ENCODE data around the gene ABCC6.

DNA sequence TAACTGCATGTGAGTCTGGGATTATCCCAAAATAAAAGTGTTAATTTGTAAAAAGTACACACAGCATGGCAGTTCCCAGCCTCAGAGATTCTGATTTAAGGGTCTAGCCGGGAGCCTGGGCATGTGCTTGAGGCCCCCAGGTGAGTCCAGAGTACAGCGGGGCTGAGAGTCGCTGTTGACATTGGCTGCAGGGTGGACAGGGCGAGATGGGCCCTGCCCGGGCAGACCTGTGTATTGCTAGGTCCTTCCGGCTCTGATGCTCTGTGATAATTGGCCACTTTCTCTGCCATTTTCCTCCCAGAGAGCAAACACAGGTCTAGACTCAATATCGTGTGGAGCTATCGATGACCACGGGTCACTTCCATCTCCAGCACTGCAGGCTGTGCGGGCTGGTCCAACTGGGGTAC is 73.6 kb downstream of the ABCC6 start:
- TF ChIP-seq, protein P1, sequence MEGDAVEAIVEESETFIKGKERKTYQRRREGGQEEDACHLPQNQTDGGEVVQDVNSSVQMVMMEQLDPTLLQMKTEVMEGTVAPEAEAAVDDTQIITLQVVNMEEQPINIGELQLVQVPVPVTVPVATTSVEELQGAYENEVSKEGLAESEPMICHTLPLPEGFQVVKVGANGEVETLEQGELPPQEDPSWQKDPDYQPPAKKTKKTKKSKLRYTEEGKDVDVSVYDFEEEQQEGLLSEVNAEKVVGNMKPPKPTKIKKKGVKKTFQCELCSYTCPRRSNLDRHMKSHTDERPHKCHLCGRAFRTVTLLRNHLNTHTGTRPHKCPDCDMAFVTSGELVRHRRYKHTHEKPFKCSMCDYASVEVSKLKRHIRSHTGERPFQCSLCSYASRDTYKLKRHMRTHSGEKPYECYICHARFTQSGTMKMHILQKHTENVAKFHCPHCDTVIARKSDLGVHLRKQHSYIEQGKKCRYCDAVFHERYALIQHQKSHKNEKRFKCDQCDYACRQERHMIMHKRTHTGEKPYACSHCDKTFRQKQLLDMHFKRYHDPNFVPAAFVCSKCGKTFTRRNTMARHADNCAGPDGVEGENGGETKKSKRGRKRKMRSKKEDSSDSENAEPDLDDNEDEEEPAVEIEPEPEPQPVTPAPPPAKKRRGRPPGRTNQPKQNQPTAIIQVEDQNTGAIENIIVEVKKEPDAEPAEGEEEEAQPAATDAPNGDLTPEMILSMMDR (IDR thresholded peaks at IDR 0.05): no peak
- no peak for TF ChIP-seq POLR2A (IDR thresholded peaks at IDR 0.05)
- no peak for TF ChIP-seq POLR2AphosphoS5 (IDR thresholded peaks at IDR 0.05)
